OCI-M1 (cell line): ENCODE measurements around the gene RENBP.

Source experiments
- DNase-seq: peaks from one replicate; lab custom pipeline; 2025; lab: John Stamatoyannopoulos, UW

The RENBP gene

GRCh38 chrX:153889123-153889522 is 55.3 kb downstream of the RENBP start:
- DNase-seq: no peak

GRCh38 chrX:153888344-153888743 is 56.1 kb downstream of the RENBP start:
- no peak for DNase-seq

GRCh38 chrX:153887385-153887784 is 57.1 kb downstream of the RENBP start:
- DNase-seq: no peak

GRCh38 chrX:153886915-153887314 is 57.5 kb downstream of the RENBP start:
- DNase-seq: no peak

- DNase-seq: no peak
These were observed 58.2 kb downstream of the RENBP start, which contains the start of gene L1CAM for GRCh38 chrX:153885968-153886903. Gene L1CAM, minus strand, starts transcription at chrX:153886173. Its CDS starts 10,337 bp downstream, at chrX:153875836.
